ENCODE results near the gene FABP2. TPM values are rescaled to one million over a fixed set of nuclear protein-coding genes. Genes with fewer than 3 reads are reported as not detected.
"Not testable (repeated sequence)": the region's sequence is repeated elsewhere in the genome, so short reads cannot be mapped to it uniquely, and the experiment has no call there.

FABP2 gene
- total RNA-seq, 2 experiments from 2014 or later: not detected

DNA sequence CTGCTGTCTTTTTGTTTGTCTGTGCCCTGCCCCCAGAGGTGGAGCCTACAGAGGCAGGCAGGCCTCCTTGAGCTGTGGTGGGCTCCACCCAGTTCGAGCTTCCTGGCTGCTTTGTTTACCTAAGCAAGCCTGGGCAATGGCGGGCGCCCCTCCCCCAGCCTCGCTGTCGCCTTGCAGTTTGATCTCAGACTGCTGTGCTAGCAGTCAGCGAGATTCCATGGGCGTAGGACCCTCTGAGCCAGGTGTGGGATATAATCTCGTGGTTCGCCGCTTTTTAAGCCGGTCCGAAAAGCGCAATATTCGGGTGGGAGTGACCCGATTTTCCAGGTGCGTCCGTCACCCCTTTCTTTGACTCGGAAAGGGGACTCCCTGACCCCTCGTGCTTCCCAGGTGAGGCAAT is 42.4 kb downstream of the FABP2 start:
- H3K9me3 Mint-ChIP-seq, H3K27ac Mint-ChIP-seq, H3K27me3 Mint-ChIP-seq, H3K4me3 Mint-ChIP-seq, DNase-seq, H3K4me1 Mint-ChIP-seq, POLR2A ChIA-PET: not testable (repeated sequence)
- CTCF ChIA-PET: interaction anchor here (1.5 kb wide), 1 partner anchor 11 kb away, joined by 3 read pairs; no protein-coding TSS in a partner anchor
- H3K36me3 Mint-ChIP-seq (ENCODE audit: low read depth): peaks cover 11% of the 10 kb centered on the region

DNA sequence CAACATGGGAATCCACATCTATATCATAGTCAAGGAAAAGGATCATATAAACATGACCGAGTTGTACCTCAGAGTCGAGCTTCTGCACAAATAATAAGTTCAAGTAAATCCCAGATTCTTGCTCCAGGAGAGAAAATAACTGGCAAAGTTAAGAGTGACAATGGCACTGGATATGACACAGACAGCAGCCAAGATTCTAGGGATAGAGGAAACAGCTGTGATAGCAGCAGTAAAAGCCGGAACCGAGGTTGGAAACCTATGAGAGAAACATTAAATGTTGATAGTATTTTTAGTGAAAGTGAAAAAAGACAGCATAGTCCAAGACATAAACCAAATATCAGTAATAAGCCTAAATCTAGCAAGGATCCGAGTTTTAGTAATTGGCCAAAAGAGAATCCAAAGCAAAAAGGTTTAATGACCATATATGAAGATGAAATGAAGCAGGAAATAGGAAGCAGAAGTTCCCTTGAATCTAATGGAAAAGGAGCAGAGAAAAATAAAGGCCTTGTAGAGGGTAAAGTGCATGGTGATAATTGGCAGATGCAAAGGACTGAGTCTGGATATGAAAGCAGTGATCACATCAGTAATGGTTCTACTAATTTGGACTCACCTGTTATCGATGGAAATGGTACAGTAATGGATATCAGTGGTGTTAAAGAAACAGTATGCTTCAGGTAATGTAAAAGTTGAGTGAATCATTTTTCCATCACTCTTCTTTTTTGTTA is 50.4 kb downstream of the FABP2 start:
- Mint-ChIP-seq H3K4me1 (no peaks in the 10 kb centered on the region), H3K36me3 (ENCODE audit: low read depth) (peaks cover 7% of the 10 kb centered on the region), H3K27ac (no peak overlapping the region), H3K4me3 (no peak overlapping the region), H3K27me3 (no peaks in the 10 kb centered on the region), H3K9me3 (no peaks in the 10 kb centered on the region)
- no peak for DNase-seq
- ChIA-PET POLR2A (no interaction called here), CTCF (no interaction called here)

DNA sequence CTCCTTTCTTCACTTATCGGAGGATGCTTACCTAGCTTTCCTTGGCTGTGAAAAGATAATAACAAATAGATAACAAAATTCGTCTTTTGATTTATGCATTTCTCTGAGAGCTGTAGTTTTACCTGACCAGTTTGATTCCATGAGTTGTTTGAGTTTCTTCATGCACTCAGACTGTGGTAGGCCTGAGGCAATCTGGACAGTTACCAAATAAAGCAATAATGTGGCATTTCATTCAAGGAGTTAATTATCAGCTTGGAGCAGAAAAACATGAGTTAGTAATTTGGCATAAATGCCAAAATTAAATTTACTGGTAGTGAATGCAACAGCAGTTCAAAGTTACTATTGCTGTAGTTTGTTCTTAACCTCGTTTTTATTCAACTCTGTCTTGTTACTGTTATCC is 53.5 kb downstream of the FABP2 start:
- H3K9me3 Mint-ChIP-seq: peaks cover 5% of the 10 kb centered on the region
- DNase-seq: no peak
- no peak overlapping the region for H3K27ac Mint-ChIP-seq
- no peak overlapping the region for H3K4me3 Mint-ChIP-seq
- POLR2A ChIA-PET: no interaction called here
- peaks cover 8% of the 10 kb centered on the region for H3K4me1 Mint-ChIP-seq
- H3K27me3 Mint-ChIP-seq: no peaks in the 10 kb centered on the region
- peaks cover 16% of the 10 kb centered on the region for H3K36me3 Mint-ChIP-seq (ENCODE audit: low read depth)
- CTCF ChIA-PET: interaction anchor here (1.4 kb wide), 1 partner anchor 12 kb away, joined by 3 read pairs; no protein-coding TSS in a partner anchor

Other genes starting within 250 kb of the FABP2 start
- not detected for gene MYOZ2, start 186.3 kb downstream of the FABP2 start, total RNA-seq
- 1 to 10 TPM; 6.7 to 6.9 TPM for gene USP53, start 109.4 kb downstream of the FABP2 start, total RNA-seq